ENCODE measurements around the gene CLMN.

CLMN gene, protein sequence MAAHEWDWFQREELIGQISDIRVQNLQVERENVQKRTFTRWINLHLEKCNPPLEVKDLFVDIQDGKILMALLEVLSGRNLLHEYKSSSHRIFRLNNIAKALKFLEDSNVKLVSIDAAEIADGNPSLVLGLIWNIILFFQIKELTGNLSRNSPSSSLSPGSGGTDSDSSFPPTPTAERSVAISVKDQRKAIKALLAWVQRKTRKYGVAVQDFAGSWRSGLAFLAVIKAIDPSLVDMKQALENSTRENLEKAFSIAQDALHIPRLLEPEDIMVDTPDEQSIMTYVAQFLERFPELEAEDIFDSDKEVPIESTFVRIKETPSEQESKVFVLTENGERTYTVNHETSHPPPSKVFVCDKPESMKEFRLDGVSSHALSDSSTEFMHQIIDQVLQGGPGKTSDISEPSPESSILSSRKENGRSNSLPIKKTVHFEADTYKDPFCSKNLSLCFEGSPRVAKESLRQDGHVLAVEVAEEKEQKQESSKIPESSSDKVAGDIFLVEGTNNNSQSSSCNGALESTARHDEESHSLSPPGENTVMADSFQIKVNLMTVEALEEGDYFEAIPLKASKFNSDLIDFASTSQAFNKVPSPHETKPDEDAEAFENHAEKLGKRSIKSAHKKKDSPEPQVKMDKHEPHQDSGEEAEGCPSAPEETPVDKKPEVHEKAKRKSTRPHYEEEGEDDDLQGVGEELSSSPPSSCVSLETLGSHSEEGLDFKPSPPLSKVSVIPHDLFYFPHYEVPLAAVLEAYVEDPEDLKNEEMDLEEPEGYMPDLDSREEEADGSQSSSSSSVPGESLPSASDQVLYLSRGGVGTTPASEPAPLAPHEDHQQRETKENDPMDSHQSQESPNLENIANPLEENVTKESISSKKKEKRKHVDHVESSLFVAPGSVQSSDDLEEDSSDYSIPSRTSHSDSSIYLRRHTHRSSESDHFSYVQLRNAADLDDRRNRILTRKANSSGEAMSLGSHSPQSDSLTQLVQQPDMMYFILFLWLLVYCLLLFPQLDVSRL

DNA sequence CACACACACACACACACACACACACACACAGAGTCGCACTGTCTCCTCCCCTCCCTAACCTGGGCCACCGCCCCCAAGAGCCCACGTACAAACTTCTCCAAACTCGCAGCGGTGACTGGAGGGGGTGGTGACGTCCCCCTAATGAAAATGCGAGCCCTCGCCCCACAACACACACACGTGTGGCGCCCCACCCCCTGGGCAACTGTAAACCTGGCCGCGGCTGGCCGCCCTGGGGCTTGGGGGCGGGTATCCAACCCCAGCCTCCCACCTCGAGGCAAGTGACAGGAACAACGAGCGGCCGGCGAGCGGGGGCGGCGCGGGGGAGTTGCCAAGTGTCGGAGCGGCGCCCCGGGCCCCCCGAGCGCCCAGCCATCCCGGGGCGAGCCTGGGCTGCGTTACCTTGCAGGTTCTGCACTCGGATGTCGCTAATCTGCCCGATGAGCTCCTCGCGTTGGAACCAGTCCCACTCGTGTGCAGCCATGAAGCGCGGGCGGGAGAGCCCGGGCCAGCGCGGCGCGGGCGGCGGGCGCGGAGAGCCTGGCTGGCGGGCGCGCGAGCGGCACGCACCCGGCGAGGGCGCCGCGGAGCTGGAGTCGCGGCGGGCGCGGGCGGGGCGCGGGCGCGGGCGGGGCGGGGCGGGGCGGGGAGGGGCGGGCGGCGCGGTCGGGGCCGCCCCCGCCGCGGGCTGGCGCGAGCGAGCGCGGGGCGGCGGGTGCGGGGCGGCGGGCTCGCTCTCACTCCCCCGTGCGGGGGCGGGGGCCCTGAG, at the start of gene CLMN:
CLMN (minus strand) TSS at position 597 of the 766 bp plus-strand sequence; CDS start at position 481, 116 bp downstream.
- DNase-seq: peak; percentile 9

DNA sequence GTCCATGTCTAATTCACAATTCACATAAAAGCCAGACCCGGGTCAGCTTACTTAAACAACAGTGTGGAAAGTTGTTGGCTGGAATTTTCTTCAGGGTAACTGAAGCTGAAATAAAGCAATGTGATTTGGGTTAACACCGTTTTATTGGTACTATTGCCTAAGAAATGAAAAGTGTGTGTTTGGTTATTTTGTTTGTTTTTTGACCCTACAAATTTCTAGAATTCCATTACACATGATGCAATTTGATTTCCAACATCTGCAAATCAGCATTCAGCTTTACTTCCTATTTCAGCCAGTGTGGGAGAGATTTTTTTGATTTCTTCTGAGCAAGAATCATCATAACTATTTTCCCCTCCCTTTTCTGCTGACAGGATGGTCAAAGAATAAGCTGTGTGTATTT, 45.7 kb upstream of the CLMN start:
- DNase-seq: no peak

DNA sequence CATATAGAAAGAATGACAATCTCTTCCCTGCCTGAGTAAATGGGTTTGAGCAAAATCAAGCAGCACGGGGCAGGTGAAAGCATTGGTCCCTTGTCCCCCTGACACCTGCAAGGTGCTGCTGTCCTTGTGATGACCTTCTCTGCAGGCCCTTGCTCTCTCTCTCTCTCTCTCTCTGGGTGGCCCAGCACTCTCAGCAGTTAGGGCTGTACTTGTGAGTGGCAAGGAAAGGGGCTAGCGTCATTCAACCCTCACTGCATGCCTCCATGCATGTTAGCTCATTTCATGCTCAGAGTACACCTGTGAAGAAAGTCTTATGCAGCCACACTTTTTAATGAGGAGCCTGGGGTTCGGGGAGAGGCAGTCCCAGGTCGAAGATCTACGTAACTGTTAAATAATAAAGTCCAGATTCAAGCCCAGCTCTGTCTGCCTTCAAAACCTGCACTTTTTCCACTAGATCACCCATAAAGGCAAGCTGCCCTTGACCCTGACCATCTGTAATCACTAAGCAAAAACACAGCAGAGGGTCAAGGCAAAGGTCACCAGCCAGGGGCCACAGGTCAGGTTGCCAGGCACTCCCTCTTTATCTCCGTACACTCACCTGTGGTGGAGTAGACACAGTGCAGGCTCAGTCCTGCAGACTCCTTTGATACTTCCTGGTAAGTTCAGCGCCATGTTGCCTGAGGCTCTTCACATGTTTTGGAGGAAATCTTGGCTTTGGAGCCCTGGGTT, 44.9 kb upstream of the CLMN start:
- no peak for DNase-seq

DNA sequence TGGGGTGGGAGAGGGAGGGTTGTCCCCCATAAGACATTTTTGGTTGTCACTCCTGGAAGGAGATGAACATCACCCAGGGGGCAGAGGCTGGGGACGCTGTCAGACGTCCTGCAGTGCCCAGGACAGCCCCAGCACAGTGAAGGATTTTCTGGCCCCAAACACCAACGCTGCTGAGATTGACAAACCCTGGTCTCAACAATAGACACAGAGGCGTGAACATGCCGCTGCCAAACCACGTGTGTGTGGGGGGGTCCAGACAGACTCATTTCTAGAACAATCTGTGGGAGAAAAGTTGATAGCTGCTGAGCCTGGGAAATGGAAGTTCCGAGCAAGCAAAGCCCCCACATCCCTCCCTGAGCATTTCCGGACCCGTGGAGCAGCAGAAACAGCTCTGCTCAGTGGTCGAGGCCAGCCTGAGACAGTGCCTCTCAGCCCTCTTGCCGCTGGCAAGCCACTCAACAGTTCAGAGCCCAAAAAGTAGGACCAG, 43.8 kb upstream of the CLMN start:
- no peak for DNase-seq

DNA sequence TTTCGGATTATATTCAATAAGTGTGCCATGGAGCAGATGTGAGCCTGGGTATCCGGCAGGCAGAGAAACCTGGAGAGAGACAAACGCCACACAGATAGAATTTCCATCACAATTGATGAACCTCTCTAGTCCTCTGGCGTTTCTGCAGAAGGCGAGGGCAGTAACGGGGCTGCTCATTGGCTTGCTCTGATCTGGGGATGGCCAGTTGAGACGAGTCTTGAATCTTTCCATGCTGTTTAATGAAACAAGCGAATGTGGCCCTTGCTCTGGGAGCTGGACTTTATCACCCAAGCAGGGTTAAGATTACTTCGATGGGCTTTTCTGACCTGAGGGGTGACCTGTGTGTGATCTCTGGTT, 42.4 kb upstream of the CLMN start:
- no peak for DNase-seq

DNA sequence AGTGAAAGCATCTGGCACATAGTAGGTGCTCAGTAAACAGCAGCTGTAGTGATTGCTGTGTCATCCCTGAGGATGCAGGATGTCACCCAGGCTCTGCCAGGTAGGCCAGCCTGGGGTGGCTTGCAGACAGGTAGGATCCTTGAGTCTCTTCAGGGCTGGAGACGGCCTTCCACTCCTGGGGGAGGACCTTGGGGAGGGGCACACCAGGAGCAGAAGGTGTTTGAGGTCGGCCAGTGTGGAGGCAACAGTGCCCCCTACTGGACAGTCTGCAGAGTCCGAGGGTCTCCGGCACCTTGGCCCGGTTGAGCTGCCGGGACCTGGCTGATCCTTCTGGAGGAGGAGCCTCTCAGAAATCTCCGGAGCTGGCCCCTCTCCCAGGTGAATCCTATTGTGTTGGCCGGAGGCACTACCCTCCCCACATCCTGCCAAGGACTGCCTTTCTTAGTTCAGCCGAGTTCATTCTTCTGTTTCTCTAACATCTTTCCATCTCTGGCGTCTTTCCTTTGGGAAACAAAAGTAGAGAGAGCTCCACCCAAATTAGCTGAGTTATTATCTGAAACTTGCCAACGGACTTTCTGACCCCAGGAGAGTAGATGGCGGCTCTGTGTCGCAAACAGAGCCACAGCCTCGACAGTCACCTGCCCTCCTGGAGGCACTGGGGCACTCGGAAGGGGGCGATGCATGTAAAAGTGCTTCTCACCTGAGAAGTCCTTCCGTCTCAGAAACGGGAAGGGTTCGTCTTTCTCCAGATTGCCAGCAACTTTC, 41.8 kb upstream of the CLMN start:
- no peak for DNase-seq

DNA sequence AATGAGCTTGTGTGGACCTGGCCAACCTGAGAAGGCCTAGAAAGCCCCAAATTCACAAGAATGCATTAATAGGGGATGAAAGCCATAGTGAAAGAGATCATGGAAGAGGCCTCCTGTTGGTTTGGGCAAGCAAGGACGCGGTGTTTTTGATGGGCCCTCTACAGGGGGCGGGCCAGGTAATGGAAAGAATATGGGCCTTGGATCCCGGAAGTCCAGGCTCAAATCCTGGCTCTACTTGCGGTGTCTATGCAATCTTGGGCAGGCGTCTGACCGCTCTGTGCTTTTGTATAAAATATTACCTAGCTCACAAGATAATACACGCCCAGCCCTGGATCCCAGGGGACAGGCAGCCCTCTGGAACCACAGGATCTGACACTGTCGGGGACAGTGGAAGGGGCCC, 41.1 kb upstream of the CLMN start:
- no peak for DNase-seq

DNA sequence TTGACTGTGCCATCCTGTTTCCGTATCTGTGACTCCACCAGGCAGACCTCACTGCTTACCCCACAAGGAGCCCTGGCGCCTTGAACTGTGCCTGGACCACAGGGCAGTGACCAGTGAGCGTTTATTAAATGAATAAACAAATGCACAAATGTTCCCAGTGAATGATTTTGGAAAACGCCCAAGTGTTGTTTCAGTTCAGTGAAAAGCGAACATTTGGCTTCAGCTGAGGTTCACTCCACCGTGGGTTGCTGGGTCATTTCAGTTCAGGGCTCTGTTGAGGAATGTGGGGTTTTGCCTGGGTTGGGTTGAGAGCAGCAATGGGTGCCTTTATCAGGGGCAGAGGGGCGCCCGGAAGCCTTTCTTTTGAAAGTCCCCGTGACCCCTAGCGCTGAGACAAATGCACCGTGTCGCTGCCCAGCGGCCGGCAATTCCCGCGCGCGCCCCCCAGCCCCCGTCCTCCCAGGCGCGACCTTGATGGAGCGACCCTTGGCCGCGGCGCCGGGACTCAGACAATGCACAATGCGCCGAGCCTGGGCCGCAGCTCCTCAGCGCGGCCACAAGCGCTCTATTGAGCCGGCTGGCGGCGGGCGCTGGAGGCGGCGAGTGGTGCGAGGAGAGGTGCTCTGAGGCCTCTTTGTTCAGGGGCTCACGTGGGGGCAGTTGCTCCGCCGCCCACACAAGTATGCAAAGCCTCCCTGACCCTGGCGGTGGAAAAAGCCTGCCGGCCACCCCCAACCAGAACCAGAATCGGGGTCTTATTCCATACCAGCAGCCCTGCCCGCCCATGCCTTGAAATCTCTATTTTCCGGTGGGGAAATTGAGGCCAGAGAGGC, 40.5 kb upstream of the CLMN start:
- no peak for DNase-seq

DNA sequence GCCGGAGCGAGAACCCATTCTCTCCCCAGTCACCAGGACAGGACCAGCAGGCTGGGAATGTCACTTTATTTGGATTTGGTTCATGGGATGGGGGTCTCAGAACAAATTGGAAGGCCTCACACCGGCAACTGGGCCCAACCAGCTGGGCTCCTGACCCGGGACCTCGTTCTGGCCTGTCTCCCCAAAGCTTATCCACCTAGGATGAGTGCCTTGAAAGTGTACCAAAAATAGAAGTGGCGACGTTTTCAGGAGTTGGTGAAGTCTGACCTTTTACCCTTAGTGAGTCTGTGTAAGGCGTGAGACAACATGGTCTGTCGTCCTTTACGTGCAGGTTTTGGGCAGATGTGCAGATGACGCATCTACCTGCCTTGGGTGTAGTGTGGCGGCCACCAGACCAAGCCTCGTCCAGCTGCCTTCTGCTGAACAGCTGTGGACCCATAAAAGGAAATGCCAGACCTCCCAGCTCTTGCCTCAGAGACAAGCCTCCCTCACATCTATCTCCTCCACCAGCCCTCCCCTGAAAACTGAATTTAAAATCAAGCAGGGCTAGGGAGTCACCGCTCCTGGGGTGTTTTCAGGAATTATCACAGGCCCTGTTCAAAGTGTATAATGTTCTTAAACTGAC, 36.6 kb upstream of the CLMN start:
- DNase-seq: no peak

DNA sequence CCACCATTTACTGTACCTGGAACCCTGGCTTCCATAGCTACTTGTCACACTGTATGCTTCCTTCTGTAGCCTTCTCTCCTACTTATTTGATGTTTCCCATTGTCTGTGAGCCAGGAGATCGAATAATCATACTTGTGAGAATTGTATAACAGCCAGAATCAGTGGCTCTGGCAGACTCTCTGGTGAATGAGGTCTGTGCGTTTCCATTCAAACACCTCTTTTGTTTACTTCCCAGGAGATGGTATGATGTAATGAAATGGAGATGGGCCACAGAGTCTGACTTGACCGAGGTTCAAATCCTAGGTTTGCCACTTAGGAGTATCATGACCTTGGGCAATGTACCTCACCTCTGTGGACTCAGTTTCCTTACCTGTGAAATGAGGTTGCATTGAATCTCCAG, 35.7 kb upstream of the CLMN start:
- no peak for DNase-seq

DNA sequence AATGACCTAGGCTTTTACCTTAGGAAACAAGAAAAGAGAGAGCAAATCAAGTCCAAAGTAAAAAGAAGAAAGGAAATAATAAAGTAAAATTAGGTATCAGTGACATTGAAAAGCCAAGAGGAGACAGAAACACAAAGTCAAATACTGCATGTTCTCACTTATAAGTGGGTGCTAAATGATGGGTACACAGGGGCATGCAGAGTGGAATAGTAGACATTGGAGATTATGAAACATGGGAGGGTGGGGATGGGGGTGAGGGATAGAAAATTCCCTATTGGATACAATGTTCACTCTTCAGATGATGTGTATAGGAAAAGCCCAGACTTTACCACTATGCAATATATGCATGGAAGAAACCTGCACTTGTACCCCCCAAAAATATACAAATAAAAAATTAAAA, 35.1 kb upstream of the CLMN start:
- DNase-seq: no peak

DNA sequence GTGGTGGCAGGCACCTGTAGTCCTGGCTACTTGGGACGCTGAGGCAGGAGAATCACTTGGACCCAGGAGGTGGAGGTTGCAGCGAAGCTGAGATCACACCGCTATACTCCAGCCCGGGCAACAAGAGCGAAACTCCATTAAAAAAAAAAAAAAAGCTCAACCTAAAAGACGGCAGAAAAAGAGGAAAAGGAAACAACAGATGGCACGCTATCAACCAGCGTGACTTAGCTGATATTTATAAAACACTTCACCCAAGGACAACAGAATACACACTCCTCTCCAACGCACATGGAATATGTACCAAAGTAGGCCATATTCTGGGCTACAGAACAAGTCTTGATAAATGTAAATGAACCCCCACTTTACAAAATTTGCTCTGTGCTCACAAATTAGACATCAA, 34.0 kb upstream of the CLMN start:
- no peak for DNase-seq

DNA sequence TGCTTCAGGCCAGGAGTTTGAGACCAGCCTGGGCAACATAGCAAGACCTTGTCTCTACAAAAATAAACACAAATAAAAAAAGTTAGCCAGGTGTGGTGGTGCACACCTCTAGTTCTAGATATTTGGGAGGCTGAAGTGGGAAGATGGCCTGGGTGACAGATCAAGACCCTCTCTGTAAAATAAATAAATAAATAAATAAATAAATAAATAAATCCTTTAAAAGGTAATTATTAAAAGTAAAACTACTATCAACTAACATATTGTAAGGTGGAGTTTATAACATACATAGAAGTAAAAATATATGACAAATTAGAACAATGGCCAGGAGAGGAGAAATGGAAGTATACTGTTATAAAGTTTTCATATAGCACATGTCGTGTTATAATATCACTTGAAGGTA, 33.3 kb upstream of the CLMN start:
- DNase-seq: no peak

DNA sequence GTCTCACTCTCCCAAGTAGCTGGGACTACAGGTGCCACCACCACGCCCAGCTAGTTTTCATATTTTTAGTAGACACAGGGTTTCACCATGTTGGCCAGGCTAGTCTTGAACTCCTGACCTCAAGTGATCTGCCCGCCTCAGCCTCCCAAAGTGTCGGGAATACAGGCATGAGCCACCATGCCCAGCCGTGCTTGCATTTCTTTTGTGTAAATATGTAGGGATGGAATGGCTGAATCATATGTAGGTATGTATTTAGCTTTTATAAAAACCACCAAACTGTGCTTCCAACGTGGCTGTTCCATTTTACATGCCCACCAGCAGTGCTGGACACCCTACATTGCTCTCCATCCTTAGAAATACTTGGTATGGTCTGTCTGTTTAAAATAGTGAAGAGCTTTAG, 32.8 kb upstream of the CLMN start:
- DNase-seq: no peak

DNA sequence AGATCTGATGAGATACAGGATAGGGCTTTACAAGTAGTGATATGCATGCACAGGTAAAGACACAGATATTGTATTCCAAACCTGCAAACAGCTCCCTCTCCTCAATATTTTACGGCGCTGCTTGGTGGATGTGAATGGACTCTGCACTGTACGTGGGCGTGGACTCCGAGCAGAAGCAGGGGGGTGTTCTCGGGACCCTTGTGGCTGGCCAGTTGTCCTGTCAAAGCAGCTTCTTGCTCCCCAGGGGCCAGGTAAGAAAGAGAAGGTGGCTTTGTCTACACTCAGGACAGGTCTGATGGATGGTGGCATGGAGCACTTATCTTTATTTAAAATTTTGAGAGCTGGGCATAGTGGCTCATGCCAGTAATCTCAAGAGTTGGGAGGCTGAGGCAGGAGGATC, 29.5 kb upstream of the CLMN start:
- no peak for DNase-seq

DNA sequence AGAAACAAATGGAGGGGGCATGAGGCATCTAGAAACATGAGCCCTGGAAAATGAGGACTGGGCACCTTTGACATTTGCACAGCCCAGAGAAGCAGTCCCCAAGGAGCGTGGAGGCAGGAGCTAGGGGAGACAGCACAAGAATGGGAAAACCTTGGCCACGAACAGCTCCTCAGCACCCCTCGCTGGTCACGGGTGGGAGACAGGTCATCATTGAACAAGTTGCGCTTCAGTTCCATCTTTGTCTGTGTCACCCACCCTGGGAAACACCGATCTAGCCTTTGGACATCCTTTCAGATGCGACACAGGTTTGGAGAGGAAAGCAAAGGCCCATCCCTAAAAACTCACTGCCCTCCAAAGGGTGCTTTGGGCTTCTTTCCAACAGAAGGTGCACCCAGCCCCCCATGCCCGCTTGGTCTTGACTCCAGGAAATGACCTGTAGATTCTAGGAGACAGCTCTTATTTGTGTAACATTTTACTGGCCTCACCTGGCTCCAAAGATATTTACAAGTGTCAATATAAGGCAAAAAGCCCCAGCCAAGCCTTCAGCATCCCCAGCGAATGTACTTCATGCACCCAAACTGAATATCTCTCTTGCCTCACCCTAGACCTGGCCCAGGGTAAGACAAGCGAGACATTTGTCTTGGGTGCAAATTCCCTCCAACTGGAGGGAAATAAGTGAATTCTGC, 28.8 kb upstream of the CLMN start:
- no peak for DNase-seq

DNA sequence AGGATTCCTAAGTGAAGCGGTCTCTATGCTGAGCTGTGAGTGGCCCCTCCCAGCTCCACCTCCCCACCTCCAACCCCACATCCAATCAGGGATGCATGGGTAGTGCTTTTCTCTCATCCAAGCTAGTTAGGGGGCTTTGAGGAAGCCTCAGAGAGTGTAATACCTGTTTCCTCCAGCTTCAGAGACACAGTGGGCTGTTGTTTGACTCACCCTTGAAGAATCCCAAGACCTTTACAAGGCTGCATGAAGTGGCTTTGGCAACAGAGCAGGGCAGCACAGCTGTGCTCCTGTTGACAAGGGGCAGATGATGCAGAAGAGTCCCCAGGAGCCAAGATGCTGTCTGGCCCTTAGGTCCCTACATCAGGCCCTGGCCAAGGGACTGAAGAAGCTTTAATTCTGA, 27.1 kb upstream of the CLMN start:
- no peak for DNase-seq

DNA sequence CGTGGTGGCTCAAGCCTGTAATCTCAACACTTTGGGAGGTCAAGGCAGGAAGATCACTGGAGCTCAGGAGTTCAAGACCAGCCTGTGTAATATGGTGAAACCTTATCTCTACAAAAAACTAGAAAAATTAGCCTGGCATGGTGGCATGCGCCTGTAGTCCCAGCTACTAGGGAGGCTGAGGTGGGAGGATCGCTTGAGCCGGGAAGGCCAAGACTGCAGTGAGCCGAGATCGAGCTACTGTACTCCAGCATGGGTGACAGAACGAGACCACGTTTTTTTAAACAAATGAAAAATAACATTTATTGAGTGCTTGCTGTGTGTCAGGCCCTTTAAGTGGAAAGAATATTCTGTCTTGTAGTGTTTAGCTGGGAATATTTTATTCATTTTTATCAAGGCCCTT, 26.6 kb upstream of the CLMN start:
- no peak for DNase-seq

DNA sequence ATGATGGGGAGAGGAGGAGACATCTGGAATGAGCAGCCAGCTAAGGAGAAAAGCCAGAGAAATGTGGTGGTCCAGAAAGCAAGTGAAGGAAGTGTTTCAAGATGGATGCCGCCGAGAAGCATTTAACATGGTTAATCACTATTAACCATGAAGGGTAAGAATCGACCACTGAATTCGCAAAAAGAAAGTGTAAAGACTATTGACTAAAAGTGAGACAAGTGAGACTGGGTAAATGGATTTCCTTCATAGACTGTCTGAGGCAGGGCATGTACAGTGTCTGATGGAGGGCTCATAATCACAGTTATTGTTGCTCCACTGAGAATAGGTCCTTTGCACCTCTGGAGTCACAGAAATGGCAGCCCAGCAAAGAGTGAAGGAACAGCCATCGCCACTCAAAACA, 25.3 kb upstream of the CLMN start:
- no peak for DNase-seq

DNA sequence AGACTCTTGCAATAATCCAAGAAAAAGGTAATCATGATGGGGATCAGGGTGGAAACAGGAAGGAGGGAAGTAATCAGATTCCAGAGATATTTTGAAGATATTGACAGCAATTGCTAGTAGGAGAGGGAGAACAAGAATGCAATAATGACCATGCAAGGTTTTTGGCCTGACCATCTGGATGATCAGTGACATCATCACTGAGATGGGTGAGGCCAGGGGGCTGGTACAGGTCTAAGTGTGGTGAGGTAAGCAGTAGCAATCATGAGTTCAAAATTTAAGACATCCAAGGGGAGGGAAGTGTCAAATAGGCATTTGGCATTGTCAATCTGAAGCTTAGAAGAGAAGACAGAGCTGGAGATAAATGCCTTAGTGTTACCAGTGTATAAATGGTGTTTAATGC, 24.8 kb upstream of the CLMN start:
- DNase-seq: no peak

Data from activated effector memory CD4-positive, alpha-beta T cell treated with Interleukin-2 at 50 U/mL for 16 hours (primary cell).